Measurements from ENCODE around the gene TCF7L1. TPM values are rescaled to one million over a fixed set of nuclear protein-coding genes. Genes with fewer than 3 reads are reported as not detected.

The TCF7L1 gene
- total and polyA plus RNA-seq, 2 of the 13 experiments (the other 11 are each of a cell fraction or from before 2014, with no cell fraction given) = 0.04 to 0.15 TPM

GRCh38 chr2:85324639-85325465, 191.7 kb downstream of the TCF7L1 start (continued):
- no peak for TF ChIP-seq TERF1 (CRISPR knock-in tag; IDR thresholded peaks at IDR 0.05)
- TF ChIP-seq RFX1 (IDR thresholded peaks at IDR 0.05) = no peak
- TF ChIP-seq ZNF441 (CRISPR knock-in tag; IDR thresholded peaks at IDR 0.05; ENCODE audit: borderline replicate concordance) = no peak
- no peak for TF ChIP-seq ZNF597 (CRISPR knock-in tag; IDR thresholded peaks at IDR 0.05)
- TF ChIP-seq ZNF777 (CRISPR knock-in tag; IDR thresholded peaks at IDR 0.05) = peak; percentile 29; the same call in 1 of the 2 replicates
- peak; percentile 95 for TF ChIP-seq ELF3 (CRISPR knock-in tag; IDR thresholded peaks at IDR 0.05)
- 0 out of 2 replicates have a peak, but pooled peaks have one; percentile 22 for TF ChIP-seq SPEN (CRISPR knock-in tag; IDR thresholded peaks at IDR 0.05; ENCODE audit: low read depth)
- TF ChIP-seq RFXANK (CRISPR knock-in tag; IDR thresholded peaks at IDR 0.05) = 0 out of 2 replicates have a peak, but pooled peaks have one; percentile 21
- TF ChIP-seq ZNF296 (CRISPR knock-in tag; conservative IDR thresholded peaks at IDR 0.05) = no peak
- no peak for TF ChIP-seq KDM2A (CRISPR knock-in tag; IDR thresholded peaks at IDR 0.05; ENCODE audit: borderline replicate concordance, low read depth)
- peak; percentile 86; the same call in 1 of the 2 replicates for TF ChIP-seq GFI1 (CRISPR knock-in tag; IDR thresholded peaks at IDR 0.05; ENCODE audit: borderline replicate concordance)
- 0 out of 2 replicates have a peak, but pooled peaks have one; percentile 10 for TF ChIP-seq ZSCAN25 (CRISPR knock-in tag; IDR thresholded peaks at IDR 0.05)
- TF ChIP-seq SMAD3 (CRISPR knock-in tag; IDR thresholded peaks at IDR 0.05) = peak; percentile 40; the same call in 1 of the 2 replicates
- TF ChIP-seq TAF1 (CRISPR knock-in tag; IDR thresholded peaks at IDR 0.05) = peak; percentile 52
- TF ChIP-seq THRA (CRISPR knock-in tag; IDR thresholded peaks at IDR 0.05; ENCODE audit: borderline replicate concordance) = peak; percentile 86; the same call in 1 of the 2 replicates
- no peak for TF ChIP-seq RELA (CRISPR knock-in tag; IDR thresholded peaks at IDR 0.05)
- TF ChIP-seq CEBPG (CRISPR knock-in tag; IDR thresholded peaks at IDR 0.05) = peak; percentile 99
- 0 out of 2 replicates have a peak, but pooled peaks have one; percentile 73 for TF ChIP-seq BRD4 (CRISPR knock-in tag; IDR thresholded peaks at IDR 0.05)
- no peak; the same call in 1 of the 2 replicates for TF ChIP-seq ZC3H13 (CRISPR knock-in tag; IDR thresholded peaks at IDR 0.05)
- no peak for TF ChIP-seq ZNF34 (CRISPR knock-in tag; IDR thresholded peaks at IDR 0.05; ENCODE audit: borderline replicate concordance)
- TF ChIP-seq ZNF780A (CRISPR knock-in tag; IDR thresholded peaks at IDR 0.05) = no peak
- TF ChIP-seq ZBTB37 (CRISPR knock-in tag; IDR thresholded peaks at IDR 0.05) = no peak
- no peak for TF ChIP-seq ZFP36L1 (CRISPR knock-in tag; IDR thresholded peaks at IDR 0.05)
- peak; percentile 12; the same call in 1 of the 2 replicates for TF ChIP-seq ZNF263 (CRISPR knock-in tag; IDR thresholded peaks at IDR 0.05)
- TF ChIP-seq ZNF576 (CRISPR knock-in tag; IDR thresholded peaks at IDR 0.05) = no peak
- TF ChIP-seq ZFAT (CRISPR knock-in tag; conservative IDR thresholded peaks at IDR 0.05) = no peak

Measured in HepG2 (cell line).